Measurements from ENCODE around the gene PRSS33.

The PRSS33 gene

DNA sequence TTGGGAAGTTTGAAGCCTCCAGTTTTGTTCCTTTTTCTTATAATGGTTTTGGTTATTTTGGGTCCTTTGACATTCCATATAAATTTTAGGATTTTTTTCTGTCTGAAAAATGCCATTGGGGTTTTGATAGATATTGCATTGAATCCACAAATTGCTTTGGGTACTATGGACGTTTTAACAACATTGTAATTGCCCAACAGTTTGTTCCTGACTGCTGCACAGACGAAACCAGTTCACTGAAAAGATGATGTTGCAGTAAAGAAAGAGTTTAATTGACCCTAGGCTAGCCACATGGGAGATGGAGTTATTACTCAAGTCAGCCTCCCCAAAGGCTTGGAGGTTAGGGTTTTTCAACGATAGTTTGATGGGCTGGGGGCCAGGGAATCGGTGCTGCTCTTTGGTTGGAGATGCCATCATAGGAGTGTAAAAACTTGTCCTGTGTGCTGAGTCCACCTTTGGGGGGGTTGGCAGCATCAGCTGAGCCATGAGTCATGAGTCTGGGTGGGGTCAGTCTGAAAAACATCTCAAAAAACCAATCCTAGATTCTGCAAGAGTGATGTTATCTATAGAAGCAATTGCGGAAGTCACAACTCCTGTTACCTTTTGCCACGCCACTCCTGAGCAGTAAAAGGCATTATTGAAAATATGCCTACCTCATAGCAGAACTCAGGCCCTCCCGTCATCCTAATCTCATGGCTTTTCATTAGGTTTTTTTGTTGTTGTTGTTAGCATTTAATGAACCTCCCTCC is 8.2 kb upstream of the PRSS33 start:
- DNase-seq: no peak

DNA sequence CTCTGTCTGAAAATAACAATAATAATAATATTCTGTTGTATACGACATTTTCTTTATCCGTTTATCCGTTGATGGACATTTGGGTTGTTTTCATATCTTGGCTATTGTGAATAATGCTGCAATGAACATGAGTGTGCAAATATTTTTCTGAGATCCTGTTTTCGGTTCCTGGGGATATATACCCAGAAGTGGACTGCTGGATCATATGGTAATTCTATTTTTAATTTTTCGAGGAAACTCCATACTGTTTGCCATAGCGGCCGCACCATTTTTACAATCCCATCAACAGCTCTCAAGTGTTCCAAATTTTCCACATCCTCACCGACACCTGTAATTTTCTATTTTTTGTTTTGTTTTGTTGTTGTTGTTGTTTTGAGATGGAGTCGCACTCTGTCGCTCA is 5.6 kb upstream of the PRSS33 start:
- no peak for DNase-seq

DNA sequence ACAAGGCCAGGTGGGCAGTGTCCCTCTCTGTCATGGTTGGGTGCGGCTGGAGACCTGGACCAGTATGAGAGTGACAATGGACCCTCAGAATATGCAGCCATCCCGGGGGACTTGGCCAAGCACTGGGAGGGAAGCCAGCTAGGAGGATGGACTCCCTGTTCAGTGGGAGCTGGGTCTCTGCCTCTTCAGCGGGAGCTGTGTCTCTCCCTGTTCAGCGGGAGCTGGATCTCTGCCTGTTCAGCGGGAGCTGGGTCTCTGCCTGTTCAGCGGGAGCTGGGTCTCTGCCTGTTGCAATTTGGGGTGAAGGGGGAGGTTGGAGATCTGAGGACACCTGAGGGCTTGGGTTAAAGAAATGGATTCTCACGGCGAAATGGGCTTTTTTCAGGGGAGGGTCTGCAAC is 3.8 kb upstream of the PRSS33 start:
- no peak for DNase-seq

DNA sequence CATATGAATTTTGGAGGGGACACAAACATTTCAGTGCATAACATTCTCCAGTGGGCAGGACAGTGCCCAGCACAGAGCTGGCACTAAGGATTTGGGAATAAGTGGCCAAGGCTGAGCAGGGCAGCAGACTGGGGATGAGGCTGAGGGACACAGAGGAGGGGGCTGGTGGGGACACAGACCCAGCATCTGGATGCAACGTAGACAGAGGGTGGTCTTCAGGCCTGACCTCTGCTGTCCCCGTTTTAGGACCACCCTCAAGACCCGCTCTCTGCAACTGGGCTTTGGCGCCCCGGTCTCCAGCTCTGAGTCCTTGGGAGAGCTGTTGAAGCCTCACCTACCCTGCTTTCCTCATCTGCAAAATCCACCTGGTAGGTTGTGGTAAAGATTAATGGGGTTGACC is 3.3 kb upstream of the PRSS33 start:
- DNase-seq: no peak

DNA sequence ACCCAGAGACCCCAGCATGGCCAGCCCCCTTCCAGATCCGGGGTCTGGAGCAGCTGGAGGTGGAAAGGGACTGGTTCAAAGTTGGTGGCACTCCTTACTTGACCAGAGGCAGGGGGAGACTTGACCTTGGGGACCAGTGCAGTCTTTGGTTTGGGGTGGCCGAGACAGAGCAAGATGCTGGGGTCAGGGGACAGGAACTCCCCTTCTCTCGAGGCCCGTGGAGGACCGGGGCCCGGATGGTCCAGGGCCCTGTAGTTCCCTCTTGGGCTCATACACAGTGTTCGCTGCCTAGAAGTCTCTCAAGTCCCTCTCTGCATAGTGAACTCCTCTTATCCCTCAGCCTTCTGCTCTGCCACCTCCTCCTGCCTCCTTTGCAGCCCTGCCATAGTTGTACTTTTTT is 601 bp upstream of the PRSS33 start:
- no peak for DNase-seq

DNA sequence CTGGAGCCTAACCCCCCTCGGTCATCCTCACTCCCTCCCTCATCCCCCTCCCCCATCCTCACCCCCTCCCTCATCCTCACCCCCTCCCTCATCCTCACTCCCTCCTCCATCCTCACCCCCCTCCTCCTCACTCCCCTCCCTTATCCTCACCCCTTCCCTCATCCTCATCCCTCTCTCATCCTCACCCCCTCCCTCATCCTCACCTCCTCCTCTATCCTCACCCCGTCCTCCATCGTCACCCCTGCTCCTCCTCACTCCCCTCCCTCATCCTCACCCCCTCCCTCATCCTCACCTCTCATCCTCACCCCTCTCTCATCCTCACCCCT is 571 bp downstream of the PRSS33 start:
- DNase-seq: no peak

DNA sequence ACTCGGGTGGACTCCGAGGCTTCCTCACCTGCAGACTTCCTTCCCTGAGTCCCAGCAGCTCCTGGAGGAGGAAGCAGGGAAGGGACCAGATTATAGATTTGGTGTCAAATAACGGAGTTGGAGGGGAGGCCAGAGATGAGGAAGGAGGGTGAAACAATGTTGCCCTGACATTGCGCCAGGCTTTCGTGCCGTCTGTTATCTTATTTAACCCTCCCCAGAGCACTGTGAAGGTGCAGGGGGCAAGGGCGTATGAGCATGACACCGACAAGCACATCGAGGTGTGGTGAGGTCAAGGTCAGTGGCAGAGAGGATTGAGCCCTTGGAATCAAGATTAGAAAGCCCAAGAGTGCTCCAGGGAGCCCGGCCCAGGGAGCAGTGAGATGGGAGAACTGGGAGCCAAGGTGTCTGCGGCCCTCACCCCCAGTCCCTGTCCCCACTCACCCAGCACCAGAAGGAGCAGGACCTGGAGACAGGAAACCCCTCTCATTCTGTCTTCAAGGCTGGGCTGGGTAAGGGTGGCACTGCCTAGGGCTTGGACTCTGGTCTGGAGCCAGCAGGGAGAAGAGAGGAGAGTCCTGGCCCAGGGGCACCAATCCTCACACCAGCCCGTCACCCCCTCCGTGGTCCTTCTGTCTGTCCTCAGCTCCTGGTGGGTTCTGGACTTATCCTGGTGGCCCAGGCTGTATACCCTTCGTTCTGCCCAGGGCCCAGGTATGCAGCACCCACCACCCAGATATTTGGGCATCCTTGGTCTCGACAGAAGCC is 1.1 kb downstream of the PRSS33 start:
- DNase-seq: no peak

DNA sequence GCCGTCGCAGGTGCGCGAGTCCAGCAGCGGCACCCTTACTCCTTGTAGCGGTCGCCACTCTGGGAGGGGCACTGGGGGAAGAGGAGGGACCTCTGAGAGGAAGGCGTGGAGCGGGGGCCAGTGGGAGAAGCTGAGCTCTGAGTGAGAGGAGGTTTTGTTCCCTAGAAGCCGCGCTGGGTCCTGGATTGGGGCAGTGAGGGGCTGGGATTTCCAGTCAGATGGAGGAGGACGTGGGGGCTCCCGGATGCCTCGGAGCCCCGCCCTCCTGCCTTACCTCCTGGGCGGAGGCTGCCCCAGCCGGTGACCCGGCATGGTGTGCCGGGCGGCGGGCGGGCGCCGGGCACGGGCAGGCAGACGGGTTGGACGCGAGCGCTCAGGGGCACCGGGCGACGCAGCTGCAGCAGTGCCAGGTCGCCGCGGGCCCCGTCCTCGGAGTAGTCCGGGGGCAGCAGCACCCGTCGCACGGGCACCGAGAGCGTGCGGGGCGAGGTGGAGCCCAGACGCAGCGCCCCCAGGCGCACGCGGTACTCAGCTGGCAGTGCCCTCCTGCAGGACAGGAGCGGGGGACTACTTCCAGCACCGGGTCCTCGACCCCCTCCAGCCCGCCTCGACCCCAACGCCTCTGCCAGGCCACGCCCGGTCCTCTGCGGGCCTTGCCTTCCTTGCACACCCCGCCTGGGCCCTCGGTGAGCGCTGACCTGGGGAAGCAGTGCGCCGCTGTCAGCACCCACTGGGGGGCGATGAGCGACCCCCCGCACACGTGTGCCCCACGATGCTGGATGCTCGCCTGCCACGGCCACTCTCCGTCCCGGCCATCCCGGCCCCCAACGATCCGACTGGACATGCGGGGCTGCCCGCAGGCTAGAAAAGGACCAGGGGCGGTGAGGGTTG is 2.0 kb downstream of the PRSS33 start:
- no peak for DNase-seq

DNA sequence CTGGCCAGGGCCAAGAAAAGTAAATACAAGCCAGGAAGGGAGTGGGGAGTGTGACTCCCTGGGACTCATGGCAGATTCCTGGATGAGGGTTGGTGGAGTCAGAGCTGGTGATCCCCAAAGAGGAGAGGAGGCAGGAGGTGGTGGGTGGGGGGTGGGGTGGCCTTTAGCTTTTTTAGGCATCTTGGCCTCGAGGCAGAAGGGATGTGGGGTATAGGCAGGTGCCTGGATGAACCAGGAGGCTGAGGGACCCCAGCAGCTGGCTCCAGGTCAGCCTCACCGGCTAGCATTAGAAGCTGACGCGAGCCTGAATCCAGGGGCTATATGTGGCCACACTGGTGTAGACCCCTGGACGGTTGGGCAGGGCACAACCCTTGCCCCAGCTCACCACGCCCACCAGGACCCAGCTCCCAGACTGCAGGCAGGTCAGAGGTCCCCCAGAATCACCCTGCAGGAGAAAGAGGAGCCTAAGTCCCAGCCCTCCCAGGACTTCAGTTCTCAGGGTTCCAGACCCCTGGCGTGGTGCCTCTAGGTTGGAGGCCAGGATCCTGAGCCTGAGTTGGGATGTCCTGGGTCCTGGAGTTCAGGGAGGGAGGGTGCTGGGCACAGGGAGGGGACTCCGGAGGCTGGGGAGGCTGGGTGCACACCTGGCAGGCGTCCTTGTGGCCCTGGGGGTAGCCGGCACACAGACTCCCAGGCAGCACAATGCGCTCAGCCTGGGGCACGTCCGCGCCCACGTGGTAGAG is 2.8 kb downstream of the PRSS33 start:
- DNase-seq: no peak

DNA sequence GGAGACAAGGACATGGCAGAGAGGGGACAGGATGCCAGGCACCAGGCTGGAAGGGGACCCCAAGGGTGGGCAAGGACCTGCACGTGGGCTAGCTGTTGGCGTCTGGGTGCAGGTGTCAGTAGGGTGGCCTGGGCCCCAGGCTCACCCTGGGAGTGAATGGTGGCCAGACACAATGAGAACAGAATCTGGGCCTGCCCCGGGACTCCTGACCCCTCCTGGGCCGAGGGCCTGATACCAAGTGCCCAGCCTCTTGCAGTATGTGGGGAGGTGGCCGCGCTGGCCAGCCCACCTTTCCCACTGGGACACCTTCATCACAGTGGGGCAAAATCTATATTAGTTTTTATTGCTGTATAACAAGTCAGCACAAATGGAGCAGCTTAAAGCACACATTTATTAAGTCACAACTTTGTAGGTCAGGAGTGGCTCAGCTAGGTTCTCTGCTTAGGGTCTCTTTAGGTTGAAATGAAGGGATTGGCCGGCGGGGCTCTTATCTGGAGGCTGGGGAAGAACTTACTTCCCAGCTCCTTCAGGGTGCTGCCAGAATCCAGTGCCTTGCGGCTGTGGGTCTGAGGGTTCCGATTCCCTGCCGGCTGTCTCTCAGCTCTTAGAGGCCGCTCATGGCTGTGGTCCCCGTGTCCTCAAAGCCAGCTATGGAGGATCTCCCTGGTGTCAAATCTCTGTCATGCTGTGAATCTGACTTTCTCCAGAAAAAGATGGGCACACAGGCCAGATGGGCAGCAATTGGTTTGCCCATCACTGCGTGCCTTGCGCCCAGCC is 3.6 kb downstream of the PRSS33 start:
- DNase-seq: no peak

DNA sequence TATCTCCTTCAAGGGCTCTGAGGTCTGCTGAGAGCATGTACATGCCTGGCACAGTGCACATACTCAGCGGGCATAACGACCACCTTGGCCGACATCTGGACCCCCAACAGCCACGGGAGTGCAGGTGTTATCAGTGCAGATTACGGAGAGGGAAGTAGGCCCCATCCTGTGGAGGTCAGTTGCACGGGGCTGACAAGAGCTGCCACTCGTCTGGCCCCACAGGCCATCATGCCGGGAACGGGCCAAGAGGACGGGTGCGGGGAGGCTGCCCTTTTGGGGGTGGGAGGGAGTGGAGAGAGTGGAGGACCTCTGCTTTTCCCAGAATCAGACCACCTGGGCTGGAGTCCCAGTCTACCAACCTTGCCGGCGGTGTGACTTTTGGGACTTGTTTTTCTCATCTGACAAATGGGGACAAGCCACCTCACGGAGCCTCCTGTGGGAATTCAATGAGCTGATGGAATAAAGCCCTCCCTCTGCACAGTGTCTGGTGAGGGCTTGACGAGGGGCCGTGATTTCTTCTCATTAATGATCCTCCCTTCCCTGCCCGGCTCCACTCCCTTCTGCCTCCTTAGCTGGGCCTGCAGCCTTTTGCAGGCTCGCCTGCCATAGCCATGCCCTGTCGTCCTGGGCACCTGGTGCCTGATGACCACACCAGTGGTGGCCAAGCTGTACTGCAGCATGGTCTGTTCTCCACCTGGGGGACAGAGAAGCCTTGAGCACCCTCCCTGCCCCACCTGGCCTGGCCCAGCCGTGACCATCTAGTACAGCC is 4.6 kb downstream of the PRSS33 start:
- DNase-seq: no peak

DNA sequence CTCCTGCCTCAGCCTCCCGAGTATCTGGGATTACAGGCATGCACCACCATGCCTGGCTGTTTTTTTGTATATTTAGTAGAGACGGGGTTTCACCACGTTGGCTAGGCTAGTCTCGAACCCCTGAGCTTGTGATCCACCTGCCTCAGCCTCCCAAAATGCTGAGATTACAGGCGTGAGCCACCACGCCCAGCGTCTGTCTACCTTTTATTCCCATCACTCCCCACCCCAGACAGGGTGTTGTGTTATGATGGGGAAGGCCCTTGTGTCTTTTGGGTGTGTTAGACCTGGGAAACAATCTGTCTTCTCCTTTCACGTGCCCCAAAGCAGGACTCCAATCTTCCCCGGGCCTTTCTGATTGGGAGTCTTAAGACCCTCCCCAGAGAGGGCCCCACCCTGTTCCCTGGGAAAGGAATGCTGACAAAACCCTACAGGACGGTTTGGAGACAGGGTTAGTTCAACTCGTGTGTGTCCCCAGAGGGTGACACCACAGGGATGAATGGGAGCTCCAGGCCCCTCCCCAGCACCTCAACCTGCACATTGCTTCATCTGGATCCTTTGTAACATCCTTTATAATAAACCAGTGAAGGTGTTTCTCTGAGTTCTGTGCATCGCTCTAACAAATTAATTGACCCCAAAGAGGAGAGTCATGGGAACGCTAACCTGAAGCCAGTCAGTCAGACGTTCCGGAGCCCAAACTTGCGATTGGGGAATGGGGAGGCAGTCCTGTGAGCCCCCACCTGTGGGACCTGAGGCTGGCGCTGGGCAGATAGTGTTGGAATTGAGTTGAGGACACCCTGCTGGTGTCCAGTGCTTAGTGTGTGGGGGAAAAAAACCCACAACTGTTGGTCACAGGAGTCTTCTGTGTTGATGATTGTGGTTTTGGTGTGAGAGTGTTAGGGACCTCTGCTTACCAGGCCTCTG is 7.1 kb downstream of the PRSS33 start:
- DNase-seq: no peak

DNA sequence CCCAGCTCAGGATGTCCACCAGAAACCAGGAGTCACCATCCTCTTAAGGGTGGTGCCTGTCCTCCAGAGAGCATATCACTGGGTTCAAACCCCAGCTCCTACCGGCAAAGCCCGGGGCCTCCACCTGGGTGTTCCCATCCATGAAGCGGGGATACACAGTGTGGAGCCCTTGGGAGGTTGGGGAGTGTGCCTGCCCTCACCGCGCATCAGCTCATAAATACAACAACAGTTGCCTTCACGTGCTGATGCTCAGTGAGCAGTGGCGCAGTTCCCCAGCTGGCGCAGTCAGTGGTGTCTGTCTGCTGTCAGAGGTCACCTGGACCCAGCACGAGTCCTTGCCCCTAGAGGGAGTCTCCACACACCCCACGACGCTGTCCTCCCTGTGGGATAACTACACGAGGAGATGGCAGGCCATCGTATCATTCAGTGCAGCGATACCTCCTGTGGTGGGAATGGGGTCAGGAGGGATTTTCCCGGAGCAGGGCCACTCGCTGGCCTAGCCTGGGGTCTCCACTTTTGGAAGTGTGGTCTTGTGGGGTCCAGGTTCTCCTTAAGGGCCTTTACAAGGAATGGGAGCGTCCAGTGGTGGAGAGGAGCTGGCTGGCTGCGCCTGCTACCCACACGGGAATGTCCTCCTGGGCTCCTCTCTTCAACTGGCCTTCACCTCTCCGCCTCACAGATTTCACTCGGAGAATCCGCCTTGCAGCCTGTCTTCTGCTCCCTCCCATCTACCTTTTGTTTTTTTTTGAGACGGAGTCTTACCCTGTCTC is 8.0 kb downstream of the PRSS33 start:
- no peak for DNase-seq

DNA sequence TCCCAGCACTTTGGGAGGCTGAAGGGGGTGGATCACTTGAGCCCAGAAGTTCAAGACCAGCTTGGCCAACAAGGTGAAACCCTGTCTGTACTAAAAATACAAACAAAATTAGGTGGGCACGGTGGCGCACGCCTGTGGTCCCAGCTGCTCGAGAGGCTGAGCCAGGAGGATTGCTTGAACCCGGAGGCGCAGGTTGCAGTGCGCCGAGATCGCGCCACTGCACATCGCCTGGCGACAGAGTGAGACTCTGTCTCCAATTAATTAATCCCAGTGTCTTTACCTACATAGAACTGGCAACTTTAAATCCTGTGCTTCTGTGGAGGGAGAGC is 8.8 kb downstream of the PRSS33 start:
- DNase-seq: no peak

DNA sequence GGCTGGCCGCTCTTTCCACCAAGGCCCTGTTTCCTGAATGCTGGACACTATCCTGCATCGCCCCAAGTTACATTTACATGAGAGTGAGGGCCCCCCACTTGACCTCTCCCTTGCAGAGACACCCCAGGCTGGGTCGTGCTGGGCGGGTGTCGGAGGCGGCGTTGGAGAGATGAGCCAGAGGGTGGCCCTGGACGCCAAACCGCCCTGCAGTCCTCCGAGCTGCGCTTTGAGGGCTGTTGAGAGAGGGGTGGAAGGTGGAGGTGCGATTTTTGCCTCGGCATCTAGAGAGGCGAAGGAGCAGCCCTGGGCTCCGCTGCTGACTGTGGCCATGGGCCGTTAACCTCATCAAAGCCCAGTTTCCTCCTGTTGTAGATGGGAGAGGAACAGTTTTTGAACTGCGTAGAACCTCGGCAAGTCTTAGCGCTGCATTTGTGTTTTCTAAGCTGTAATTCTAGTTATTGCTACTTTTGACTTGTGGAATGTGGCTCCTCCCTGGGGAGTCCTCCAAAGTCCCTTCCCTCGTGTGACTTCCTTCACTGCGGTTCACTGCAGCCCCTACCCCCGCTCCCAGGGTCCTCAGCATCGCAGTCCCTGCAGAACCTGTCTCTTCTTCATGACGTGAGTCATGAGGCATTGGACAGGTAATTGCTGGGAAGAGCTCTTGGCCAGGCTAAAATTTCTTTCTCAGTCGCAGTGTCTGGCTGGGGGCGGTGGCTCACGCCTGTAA is 9.3 kb downstream of the PRSS33 start:
- DNase-seq: peak; percentile 13

DNA sequence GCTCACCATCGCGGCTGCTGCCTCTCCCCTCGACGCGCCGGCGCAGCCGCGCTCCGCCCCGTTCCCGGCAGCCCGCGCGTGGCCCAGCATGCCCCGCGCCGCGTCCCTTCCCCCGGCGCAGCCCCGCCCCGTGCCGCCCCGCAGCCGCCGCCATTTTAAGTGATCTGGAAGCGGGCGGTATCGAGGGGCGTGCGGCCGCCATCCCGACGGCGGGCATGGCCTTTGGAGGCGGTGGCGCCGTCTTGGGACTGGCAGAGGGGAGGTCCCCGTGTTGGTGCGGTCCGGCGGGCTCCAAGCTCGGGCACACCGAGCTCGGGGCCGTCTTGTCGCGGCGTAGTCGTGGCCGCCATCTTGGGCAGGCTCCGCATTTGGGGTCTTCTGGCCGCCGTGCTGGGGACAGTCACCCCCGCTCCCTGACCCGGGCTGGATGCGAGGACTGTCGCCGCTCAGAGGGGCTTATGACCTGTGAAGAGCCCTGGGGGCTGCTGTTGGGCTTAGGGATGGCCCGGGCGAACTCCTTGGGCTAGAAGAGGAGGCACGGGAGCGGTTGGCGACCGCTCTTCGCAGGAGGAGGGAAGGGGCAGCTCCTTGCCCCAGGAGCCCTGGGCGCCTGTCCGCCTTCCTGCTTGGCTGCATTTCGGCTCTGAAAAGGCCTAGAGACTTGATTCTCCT is 10.0 kb downstream of the PRSS33 start, which contains the start of gene ELOB:
Gene ELOB (minus strand): TSS at position 50 of the 672 bp plus-strand sequence. CDS start 41 bp downstream, at position 9.
- DNase-seq: peak; percentile 60

DNA sequence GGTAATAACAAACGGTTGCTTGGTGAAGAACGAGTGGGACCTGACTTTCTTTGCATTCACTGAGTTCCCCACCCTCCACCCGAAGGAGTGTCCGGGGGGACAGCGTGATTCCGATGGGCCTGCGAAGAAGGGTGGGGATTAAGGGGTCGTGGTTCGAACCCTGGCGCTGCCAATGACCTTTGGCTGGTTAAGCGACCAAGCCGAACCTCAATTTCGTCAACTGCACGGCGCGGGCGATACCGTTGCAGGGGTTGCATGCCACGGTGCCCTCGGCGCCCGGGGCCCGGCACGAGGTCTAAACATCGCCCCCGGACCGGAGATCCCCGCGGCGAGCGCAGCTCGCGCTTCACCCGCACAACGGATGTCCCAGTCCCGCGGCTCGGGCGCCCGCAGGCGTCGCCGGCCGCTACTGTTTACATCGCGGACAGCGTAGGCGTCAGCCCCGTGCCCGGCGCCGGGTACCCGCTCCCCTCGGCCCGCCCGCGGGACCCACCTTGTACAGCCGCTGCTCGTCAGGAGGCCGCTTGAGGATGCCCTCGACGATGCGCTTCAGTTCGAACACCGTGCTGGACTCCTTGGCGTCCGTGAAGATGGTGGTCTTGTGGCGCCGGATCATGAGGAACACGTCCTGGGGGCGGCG is 10.7 kb downstream of the PRSS33 start:
- no peak for DNase-seq

Measured in NCI-H748 treated with DMSO at 0.1 percent for 48 hours (cell line).